RWPE2 (cell line): ENCODE results near the gene ASTN2.

Source experiments
- ATAC-seq: fragments of 200-7000 bp; cut with Tn5 transposase; 3 replicates; pipeline ENCODE4 v1.9.1; 2021; ENCODE audit warnings: low read depth
- DNase-seq: peaks from one replicate; pipeline ENCODE4 v3.0.0-alpha.2; 2020; ENCODE audit warnings: low spot score
- H3K27ac ChIP-seq: fragments of 450-650 bp; 2 replicates; pipeline ENCODE4 v1.5.1; 2017; ENCODE audit warnings: mild to moderate bottlenecking; ENCODE audit not compliant: poor library complexity, severe bottlenecking
- H3K27me3 ChIP-seq: fragments of 250-450 bp; sonication (Bioruptor Pico); 2 replicates; pipeline ENCODE4 v1.5.1; 2021; ENCODE audit warnings: mild to moderate bottlenecking, moderate library complexity; ENCODE audit not compliant: insufficient read depth, poor library complexity, severe bottlenecking
- H3K36me3 ChIP-seq: fragments of 250-450 bp; sonication (Bioruptor Pico); 2 replicates; pipeline ENCODE4 v1.5.1; 2020; ENCODE audit warnings: low read depth, mild to moderate bottlenecking, moderate library complexity
- H3K4me1 ChIP-seq: fragments of 250-450 bp; sonication (Bioruptor Pico); 2 replicates; pipeline ENCODE4 v1.5.1; 2021; ENCODE audit warnings: mild to moderate bottlenecking, moderate library complexity; ENCODE audit not compliant: insufficient read depth, poor library complexity, severe bottlenecking
- H3K4me3 ChIP-seq: fragments of 250-450 bp; sonication (Bioruptor Pico); 2 replicates; pipeline ENCODE4 v1.5.1; 2021; ENCODE audit warnings: mild to moderate bottlenecking, moderate library complexity; ENCODE audit not compliant: severe bottlenecking
- H3K9me3 ChIP-seq: fragments of 250-450 bp; sonication (Bioruptor Pico); 2 replicates; pipeline ENCODE4 v1.5.1; 2021; ENCODE audit warnings: mild to moderate bottlenecking, moderate library complexity; ENCODE audit not compliant: severe bottlenecking
- TF ChIP-seq, protein P1 (sequence below): fragments of 450-650 bp; IDR thresholded peaks from one replicate; pipeline ENCODE4 v1.5.1; 2017; ENCODE audit warnings: mild to moderate bottlenecking, moderate library complexity; ENCODE audit not compliant: poor library complexity, severe bottlenecking

ASTN2 gene

GRCh38 chr9:116662646-116663310 lies 752.1 kb downstream of the ASTN2 start:
- DNase-seq (no peak), ATAC-seq (no peak)
- no peak overlapping the region for H3K4me3 ChIP-seq
- no peaks in the 10 kb centered on the region for H3K36me3 ChIP-seq
- TF ChIP-seq, protein P1, sequence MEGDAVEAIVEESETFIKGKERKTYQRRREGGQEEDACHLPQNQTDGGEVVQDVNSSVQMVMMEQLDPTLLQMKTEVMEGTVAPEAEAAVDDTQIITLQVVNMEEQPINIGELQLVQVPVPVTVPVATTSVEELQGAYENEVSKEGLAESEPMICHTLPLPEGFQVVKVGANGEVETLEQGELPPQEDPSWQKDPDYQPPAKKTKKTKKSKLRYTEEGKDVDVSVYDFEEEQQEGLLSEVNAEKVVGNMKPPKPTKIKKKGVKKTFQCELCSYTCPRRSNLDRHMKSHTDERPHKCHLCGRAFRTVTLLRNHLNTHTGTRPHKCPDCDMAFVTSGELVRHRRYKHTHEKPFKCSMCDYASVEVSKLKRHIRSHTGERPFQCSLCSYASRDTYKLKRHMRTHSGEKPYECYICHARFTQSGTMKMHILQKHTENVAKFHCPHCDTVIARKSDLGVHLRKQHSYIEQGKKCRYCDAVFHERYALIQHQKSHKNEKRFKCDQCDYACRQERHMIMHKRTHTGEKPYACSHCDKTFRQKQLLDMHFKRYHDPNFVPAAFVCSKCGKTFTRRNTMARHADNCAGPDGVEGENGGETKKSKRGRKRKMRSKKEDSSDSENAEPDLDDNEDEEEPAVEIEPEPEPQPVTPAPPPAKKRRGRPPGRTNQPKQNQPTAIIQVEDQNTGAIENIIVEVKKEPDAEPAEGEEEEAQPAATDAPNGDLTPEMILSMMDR: no peak
- H3K9me3 ChIP-seq: no peaks in the 10 kb centered on the region
- no peak overlapping the region for H3K27ac ChIP-seq
- H3K4me1 ChIP-seq: peaks cover 5% of the 10 kb centered on the region
- no peaks in the 10 kb centered on the region for H3K27me3 ChIP-seq

- H3K36me3 ChIP-seq: no peaks in the 10 kb centered on the region
- H3K4me3 ChIP-seq: no peak overlapping the region
- H3K9me3 ChIP-seq: no peaks in the 10 kb centered on the region
- no peak overlapping the region for H3K27ac ChIP-seq
- H3K27me3 ChIP-seq: no peaks in the 10 kb centered on the region
- ATAC-seq: peak; percentile 84
- no peak for DNase-seq
- TF ChIP-seq, protein P1: peak; percentile 83
- peaks cover 5% of the 10 kb centered on the region for H3K4me1 ChIP-seq
Measured at GRCh38 chr9:116661037-116661954, 753.6 kb downstream of the ASTN2 start.

DNA sequence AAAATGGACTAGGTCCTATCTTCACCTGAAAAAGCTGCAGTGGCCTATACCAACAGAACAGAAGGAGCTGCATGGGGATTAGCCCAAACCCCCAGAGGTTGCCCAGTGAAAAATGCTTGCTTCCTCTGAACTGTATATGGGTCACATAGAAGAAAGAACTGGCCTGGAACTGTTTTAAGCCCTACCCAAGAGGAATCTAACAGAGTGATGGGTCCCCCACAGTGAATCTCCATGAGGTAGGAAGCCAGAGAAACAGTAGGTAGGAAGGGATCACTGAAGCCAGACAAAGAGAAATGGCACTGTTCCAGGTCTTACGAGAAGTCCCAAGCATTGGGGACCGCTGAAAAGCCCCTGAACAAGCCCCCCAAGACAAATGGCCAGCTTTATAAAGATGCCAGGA lies 756.6 kb downstream of the ASTN2 start:
- TF ChIP-seq, protein P1: no peak
- Histone ChIP-seq H3K27ac (no peak overlapping the region), H3K27me3 (no peaks in the 10 kb centered on the region)

GRCh38 chr9:116656977-116657376 lies 757.9 kb downstream of the ASTN2 start:
- DNase-seq (no peak), ATAC-seq (no peak)

More for the DNA sequence above, 756.6 kb downstream of the ASTN2 start:
- DNase-seq: no peak
- H3K4me1 ChIP-seq: peaks cover 5% of the 10 kb centered on the region
- H3K36me3 ChIP-seq: no peaks in the 10 kb centered on the region
- H3K4me3 ChIP-seq: no peak overlapping the region
- ATAC-seq: no peak
- no peaks in the 10 kb centered on the region for H3K9me3 ChIP-seq

More at GRCh38 chr9:116656977-116657376, 757.9 kb downstream of the ASTN2 start:
- Histone ChIP-seq H3K27ac (no peak overlapping the region), H3K36me3 (no peaks in the 10 kb centered on the region), H3K4me1 (peaks cover 5% of the 10 kb centered on the region), H3K4me3 (no peak overlapping the region), H3K27me3 (no peaks in the 10 kb centered on the region), H3K9me3 (no peaks in the 10 kb centered on the region)
- TF ChIP-seq, protein P1: no peak
